OCI-LY3 (cell line): ENCODE data around the gene TTC9B.
A peak's percentile ranks its signal among the peaks of the same experiment; 100 is the strongest.

ENCODE experiments used
- CTCF ChIP-seq: fragments of 200-600, 300-600 bp; sonication (generic); IDR thresholded peaks from 2 replicates; pipeline ENCODE4 v1.5.1; 2014; ENCODE audit warnings: antibody characterized with exemption, low read length, low read depth
- EZH2phosphoT487 ChIP-seq: fragments of 200-600 bp; shearing (Covaris generic); IDR thresholded peaks from 2 replicates; pipeline ENCODE4 v1.6.1; 2018; ENCODE audit warnings: antibody characterized with exemption, mixed run types, low read depth

DNA sequence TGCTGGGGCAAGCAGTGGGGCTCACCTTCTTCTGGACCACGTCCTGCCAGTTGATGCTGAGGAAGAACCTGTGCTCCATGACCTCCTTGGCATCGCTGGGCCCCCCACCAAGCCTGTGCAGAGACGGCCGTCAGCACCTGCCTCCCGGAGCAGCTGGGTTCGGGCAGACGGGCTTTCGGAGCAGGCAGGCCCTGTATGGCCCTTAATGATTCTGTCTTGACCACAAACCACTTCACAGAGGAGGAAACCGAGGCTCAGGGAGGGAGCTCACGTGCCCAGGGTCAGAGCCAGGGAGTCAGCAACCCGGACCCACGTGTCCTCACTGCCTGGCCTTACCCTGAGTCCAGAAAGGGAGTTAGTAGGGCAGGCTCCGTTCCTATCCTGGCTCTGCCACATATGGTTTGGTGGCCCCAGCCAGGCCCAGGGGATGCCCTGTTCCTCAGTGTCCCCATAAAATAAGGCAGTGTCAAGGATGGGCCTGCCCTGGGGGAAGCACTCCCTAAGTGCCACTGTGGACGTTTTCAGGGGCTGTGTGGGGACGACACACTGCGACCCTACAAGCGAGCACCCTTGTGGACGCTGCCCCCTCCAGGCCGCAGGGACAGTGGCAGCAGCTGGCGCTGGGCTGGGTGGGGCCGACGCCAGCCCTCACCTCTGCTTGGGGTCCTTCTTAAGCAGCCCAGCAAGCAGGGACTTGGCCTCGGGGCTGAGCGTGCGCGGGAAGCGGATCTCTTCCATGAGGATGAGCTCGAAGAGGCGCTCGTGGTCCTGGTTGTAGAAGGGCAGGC lies 17.2 kb upstream of the TTC9B start:
- TF ChIP-seq CTCF (peak; percentile 23; the same call in 1 of the 2 replicates), EZH2phosphoT487 (no peak)
